Fibroblast of pulmonary artery (primary cell): ENCODE results near the gene ZBTB38.

Source experiments
- DNase-seq: peaks from one replicate; pipeline ENCODE4 v3.0.0-alpha.2; 2010; ENCODE audit warnings: low read depth
- H3K4me3 ChIP-seq: replicated peaks from 2 replicates; pipeline ENCODE4 v1.5.1; 2011; ENCODE audit warnings: low read depth, mild to moderate bottlenecking, control low read depth, low read length, moderate library complexity
- CTCF ChIP-seq: IDR thresholded peaks from 2 replicates; pipeline ENCODE4 v1.5.1; 2011; ENCODE audit warnings: mild to moderate bottlenecking, control low read depth, low read length, inconsistent platforms; ENCODE audit errors: missing control alignments

The ZBTB38 gene

GRCh38 chr3:141338881-141339280 lies 29.4 kb upstream of the ZBTB38 start:
- H3K4me3 ChIP-seq, result no peak overlapping the region
- DNase-seq, result no peak
- no peak for TF ChIP-seq CTCF

DNA sequence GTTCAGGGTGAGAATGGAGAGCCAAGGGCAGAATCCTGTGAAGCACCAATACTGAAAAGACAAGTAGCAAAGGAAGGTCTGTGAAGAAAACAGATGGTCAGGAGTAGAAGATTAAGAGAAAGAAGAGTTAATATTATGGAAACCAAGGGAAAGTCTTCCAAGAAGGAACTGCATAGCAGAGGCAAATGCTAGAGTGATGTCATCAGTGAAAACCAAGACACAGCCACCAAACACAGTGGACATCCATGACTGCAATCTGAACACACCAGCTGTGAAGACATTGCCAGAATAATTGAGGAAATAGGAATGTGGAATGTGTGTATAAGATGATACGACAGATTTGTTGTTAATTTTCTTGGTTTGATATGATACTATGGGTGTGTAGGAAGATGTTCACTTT lies 26.8 kb upstream of the ZBTB38 start:
- no peak for DNase-seq
- no peak overlapping the region for H3K4me3 ChIP-seq
- TF ChIP-seq CTCF, result no peak

GRCh38 chr3:141342386-141342785 lies 25.9 kb upstream of the ZBTB38 start:
- no peak overlapping the region for H3K4me3 ChIP-seq
- DNase-seq, result no peak
- no peak for TF ChIP-seq CTCF

GRCh38 chr3:141343077-141343476 lies 25.2 kb upstream of the ZBTB38 start:
- no peak for DNase-seq
- no peak overlapping the region for H3K4me3 ChIP-seq
- TF ChIP-seq CTCF, result no peak

- no peak for TF ChIP-seq CTCF
- no peak for DNase-seq
- no peak overlapping the region for H3K4me3 ChIP-seq
These were observed 24.4 kb upstream of the ZBTB38 start for GRCh38 chr3:141343865-141344271.

GRCh38 chr3:141345528-141345927 lies 22.8 kb upstream of the ZBTB38 start:
- H3K4me3 ChIP-seq, result no peak overlapping the region
- no peak for TF ChIP-seq CTCF
- DNase-seq, result no peak

- no peak for TF ChIP-seq CTCF
- DNase-seq, result no peak
- no peak overlapping the region for H3K4me3 ChIP-seq
These were observed 22.3 kb upstream of the ZBTB38 start for GRCh38 chr3:141346007-141346406.
